PFSK-1 (cell line): Measurements from ENCODE around the gene GCLC.

Source experiments
- FOXP2 ChIP-seq: optimal IDR thresholded peaks from 2 replicates; pipeline ENCODE3; 2011; ENCODE audit warnings: borderline replicate concordance, control low read depth, inconsistent platforms; ENCODE audit not compliant: insufficient read depth; ENCODE audit errors: extremely low read length, extremely low read depth
- POLR2AphosphoS5 ChIP-seq: IDR thresholded peaks from 2 replicates; pipeline ENCODE4 v1.6.1; 2012; ENCODE audit warnings: low read depth, mild to moderate bottlenecking, control low read depth, low read length, moderate library complexity
- REST ChIP-seq, 2 experiments: IDR thresholded peaks; 2 replicates each; pipeline versions ENCODE4 v1.6.1 to v1.8.0; 2011 to 2012; ENCODE audit warnings: low read depth in 2 of 2, low read length in 2 of 2, control low read depth in 1 of 2, inconsistent platforms in 1 of 2, mild to moderate bottlenecking in 1 of 2, moderate library complexity in 1 of 2; ENCODE audit not compliant: insufficient read depth in 1 of 2
- SIN3A ChIP-seq: IDR thresholded peaks from 2 replicates; pipeline ENCODE4 v1.6.1; 2012; ENCODE audit warnings: mild to moderate bottlenecking, low read length, moderate library complexity, borderline replicate concordance; ENCODE audit not compliant: insufficient read depth
- TAF1 ChIP-seq: IDR thresholded peaks from 2 replicates; pipeline ENCODE4 v1.6.1; 2012; ENCODE audit warnings: low read length, control low read depth, borderline replicate concordance; ENCODE audit not compliant: insufficient read depth

Gene GCLC

GRCh38 chr6:53582963-53583362, 38.1 kb upstream of the GCLC start:
- TF ChIP-seq POLR2AphosphoS5 (no peak), FOXP2 (no peak), REST (IDR thresholded peaks at IDR 0.05; ENCODE audit: insufficient read depth in 1 of 2, low read depth in 2 of 2, low read length in 2 of 2) (no peak), SIN3A (no peak), TAF1 (no peak)

DNA sequence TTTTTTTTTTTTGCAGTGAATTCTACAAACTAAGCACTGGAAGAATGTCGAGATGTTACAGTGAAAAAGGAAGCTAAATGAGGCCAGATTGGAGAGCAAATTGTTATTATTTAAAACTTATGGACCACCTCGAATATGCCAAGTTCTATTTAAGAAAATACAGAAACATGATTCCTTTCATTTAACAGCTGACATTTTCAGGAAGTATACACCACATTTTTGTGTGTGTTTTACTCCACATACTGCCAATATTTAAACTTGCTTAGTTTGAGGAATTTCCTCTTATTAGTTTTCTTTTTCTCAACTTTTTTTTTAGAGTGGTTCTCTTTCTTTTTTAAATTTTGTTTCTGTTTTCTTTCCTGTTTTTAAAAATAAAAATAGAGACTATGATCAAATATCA, 37.0 kb upstream of the GCLC start:
- no peak for TF ChIP-seq SIN3A
- TF ChIP-seq TAF1: no peak
- TF ChIP-seq REST (IDR thresholded peaks at IDR 0.05; ENCODE audit: insufficient read depth in 1 of 2, low read depth in 2 of 2, low read length in 2 of 2): no peak
- TF ChIP-seq FOXP2: no peak
- TF ChIP-seq POLR2AphosphoS5: no peak

DNA sequence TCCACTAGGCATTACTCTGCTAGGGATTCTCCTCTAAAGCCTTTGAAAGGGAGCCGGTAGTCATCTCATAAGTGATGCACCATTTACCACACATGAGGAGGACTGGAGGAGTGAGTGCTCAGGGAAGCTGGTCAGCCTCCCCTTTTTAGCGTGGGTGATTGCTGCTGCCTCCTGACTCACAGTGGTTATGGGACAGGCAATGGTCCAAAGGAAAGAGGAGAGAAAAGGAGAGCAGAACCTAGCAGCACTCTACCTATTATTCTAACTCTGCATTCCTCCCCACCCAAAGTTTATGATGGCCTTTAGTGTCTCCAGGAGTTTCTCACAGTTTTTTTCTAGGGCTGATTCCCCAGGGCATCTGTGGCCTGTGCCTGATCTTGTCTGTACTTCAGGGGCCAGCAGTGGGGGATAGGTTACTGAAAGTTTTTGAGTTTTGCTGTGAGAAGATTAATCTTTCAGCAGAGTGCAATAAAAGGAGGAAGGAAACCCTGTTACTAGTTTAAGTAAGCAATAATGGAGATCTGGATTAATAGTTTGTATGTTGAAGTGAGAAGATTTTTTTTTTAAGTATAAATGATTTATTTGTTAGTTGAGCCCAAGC, 36.4 kb upstream of the GCLC start:
- TF ChIP-seq SIN3A (no peak), FOXP2 (no peak), REST (IDR thresholded peaks at IDR 0.05; ENCODE audit: insufficient read depth in 1 of 2, low read depth in 2 of 2, low read length in 2 of 2) (no peak)

- no peak for TF ChIP-seq POLR2AphosphoS5
- TF ChIP-seq FOXP2: no peak
- TF ChIP-seq REST (IDR thresholded peaks at IDR 0.05; ENCODE audit: insufficient read depth in 1 of 2, low read depth in 2 of 2, low read length in 2 of 2): no peak
- no peak for TF ChIP-seq SIN3A
- no peak for TF ChIP-seq TAF1
These were observed 34.4 kb upstream of the GCLC start for GRCh38 chr6:53579338-53579737.

DNA sequence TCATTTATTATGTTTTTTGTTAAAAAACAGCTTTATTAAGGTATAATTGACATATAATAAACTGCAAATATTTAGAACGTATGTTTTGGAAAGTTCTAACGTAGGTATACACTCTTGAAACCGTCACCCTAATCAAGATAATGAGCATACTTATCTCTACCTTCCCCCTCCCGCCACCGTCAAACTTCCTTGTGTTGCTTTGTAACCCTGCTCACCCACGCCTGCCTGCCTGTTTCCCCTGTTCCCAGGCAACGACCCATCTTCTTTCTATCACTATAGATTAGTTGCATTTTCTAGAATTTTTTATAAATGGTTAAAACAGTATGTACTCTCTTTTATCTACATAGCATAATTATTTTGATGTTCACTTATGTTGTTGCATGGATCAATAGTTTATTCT, 33.5 kb upstream of the GCLC start:
- no peak for TF ChIP-seq SIN3A
- TF ChIP-seq POLR2AphosphoS5: no peak
- no peak for TF ChIP-seq REST (IDR thresholded peaks at IDR 0.05; ENCODE audit: insufficient read depth in 1 of 2, low read depth in 2 of 2, low read length in 2 of 2)
- TF ChIP-seq FOXP2: no peak
- TF ChIP-seq TAF1: no peak
